PC-3 (cell line): ENCODE data around the gene RHCE.
"Not testable (repeated sequence)": the region's sequence is repeated elsewhere in the genome, so short reads cannot be mapped to it uniquely, and the experiment has no call there.

Source experiments
- CTCF ChIP-seq: fragments of 300-600 bp; sonication (generic); conservative IDR thresholded peaks from 2 replicates; pipeline ENCODE4 v1.5.1; 2017; ENCODE audit warnings: antibody characterized with exemption, low read depth, mild to moderate bottlenecking, low read length
- EZH2phosphoT487 ChIP-seq: fragments of 300-600 bp; sonication (generic); IDR thresholded peaks from 2 replicates; pipeline ENCODE4 v1.6.1; 2018; ENCODE audit warnings: mild to moderate bottlenecking, antibody characterized with exemption, low read length, borderline replicate concordance

DNA sequence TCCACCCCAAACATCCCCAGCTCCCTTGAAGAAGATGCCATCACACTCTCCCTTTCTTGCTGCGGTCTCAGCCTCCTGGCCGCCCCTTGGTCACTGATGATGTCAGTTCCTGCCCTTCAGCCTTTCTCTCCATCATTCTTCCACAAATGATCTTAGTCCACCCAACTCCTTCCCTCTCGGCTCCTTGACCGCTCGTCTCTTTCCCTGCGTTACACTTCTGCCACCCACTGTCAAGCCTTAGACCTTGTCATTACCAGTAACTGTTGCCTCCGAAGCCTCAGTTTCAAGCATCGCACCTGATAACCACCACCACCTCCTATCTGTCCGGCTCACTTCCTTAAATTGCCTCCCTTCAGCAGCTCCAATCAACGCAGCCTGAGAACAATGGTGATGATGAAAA lies 23.1 kb downstream of the RHCE start:
- not testable (repeated sequence) for TF ChIP-seq CTCF, EZH2phosphoT487
